GM12875 (cell line): ENCODE data around the gene VIPR1.

Experiments used
- H3K4me3 ChIP-seq: one replicate; pipeline ENCODE4 v1.5.1; 2011; ENCODE audit warnings: low read depth, low read length, control low read depth
- TF ChIP-seq, protein P1 (sequence below): IDR thresholded peaks from 2 replicates; pipeline ENCODE4 v1.5.1; 2011; ENCODE audit warnings: low read depth, mild to moderate bottlenecking, control low read depth, inconsistent platforms, low read length, moderate library complexity, borderline replicate concordance; ENCODE audit not compliant: insufficient read depth

VIPR1 gene

DNA sequence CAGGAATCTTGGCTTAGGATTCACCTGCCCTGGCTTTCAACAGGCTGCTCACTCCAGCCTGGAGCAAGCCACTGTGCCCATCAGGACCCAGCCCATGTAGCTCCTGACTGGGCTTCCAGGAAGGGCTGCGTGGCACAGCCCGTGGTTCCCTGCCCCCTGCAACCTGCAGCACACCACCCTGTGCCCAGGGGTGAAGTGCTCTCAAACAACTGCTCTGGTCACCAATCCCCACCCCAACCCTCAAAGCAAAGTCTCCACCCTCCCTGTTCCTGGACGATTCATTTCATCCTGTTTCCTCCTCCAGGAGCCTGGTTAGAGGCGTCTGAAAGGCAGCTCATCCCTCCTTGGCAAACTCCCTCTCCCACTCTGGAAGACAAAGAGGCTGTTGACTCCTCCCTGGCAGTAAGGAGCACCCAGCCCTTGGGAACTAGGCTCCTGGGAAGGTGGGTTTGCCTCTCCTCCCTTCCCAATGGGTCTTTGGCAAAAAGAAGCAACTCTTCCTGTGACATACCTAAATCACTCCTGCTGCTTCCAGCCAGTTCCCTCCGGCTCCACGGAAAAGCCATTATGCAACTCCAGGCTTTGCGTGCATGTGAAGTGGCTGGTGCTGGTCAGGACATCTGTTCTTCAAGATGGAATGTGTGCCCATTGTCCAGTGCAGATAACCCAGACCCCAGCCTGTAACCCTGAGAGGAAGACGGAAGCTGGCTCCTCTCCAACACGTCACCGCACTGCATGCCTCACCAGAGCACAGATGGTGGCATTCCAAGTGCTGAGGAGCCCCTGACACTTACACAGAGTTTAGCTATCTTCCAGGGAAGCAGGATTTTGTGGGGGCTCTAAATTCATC lies 29.1 kb upstream of the VIPR1 start:
- TF ChIP-seq, protein P1, sequence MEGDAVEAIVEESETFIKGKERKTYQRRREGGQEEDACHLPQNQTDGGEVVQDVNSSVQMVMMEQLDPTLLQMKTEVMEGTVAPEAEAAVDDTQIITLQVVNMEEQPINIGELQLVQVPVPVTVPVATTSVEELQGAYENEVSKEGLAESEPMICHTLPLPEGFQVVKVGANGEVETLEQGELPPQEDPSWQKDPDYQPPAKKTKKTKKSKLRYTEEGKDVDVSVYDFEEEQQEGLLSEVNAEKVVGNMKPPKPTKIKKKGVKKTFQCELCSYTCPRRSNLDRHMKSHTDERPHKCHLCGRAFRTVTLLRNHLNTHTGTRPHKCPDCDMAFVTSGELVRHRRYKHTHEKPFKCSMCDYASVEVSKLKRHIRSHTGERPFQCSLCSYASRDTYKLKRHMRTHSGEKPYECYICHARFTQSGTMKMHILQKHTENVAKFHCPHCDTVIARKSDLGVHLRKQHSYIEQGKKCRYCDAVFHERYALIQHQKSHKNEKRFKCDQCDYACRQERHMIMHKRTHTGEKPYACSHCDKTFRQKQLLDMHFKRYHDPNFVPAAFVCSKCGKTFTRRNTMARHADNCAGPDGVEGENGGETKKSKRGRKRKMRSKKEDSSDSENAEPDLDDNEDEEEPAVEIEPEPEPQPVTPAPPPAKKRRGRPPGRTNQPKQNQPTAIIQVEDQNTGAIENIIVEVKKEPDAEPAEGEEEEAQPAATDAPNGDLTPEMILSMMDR: no peak
- no peak overlapping the region for H3K4me3 ChIP-seq

DNA sequence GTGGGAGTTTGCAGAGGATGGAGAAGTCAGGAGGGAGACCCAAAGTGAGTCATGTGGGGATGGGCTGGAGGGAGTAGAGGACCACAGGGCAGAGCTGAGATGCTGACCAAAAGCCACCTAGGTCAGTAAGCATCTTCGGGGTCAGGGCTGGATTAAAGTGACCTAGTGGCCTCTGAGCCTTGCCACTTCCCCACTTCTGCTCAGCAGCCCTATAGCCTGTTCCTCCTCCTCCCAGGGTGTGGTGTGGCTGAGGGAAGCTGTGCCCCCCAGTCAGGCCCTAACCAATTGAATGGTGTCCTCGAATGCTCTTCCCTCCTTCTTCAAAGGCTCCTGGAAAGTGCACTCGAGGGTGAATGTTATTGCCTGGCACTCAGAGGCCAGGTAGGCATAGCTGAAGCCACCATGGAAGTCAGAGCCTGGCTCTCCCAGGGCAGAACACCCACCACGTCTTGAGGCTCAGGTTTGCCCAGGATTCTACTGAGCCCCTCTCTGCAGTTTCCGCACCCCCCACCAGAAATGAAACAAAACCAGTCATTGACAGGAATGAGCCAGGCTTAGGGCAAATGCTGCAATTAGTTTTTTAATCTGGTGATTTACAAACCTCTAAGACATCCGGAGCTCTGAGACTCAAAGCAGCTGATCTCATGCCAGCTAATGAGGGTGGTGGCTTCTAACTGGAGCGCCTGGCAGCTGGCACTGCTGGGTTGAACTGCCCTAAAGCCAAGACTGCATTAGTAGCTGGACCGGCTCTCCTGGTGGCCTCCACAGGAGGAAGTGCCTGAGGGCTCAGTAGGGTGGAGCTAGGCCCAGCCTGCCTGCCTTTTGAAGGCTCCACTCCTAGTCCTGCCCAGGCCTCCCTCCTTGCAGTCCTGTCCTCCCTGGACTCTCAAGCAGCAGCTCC lies 26.0 kb upstream of the VIPR1 start:
- H3K4me3 ChIP-seq: no peak overlapping the region
- TF ChIP-seq, protein P1: no peak

DNA sequence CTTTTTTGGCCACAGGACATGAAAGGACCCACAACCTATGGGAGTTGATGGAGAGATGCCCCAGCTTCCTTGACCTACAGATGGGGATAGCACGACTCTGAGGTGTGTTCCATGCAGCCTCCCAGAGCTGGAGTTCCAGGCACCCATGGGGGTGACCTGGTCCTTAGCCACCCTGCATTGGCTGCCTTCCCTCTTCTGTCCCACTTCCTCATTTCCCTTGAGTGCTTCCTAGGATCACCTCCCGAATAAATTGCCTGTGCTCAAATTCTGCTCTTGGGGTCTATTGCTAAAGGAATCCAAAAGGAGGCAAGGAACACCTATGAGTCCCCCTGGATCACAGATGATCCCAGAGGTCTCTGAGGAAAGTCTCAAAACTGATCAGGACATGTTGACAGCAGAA lies 24.7 kb upstream of the VIPR1 start:
- no peak overlapping the region for H3K4me3 ChIP-seq
- TF ChIP-seq, protein P1: no peak

DNA sequence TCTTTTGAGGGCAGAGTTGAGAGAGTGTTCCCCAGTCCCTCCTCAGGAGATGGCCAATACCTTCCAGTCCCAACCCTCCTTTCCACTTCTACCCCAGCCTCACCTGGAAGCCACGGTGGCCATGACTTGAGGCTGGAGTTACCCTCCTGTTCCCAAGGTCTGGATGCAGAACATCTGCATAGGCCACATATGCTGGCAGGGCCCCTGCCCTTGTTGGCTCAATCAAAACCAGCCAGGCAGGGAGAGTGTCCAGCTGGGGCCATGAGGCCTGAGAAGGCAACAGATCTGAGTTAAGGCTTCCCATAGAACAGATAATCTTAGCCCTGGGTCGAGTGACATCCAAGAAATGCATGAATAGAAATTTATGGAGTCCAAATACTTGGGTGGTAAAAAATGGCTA lies 23.6 kb upstream of the VIPR1 start:
- TF ChIP-seq, protein P1: no peak
- no peak overlapping the region for H3K4me3 ChIP-seq

DNA sequence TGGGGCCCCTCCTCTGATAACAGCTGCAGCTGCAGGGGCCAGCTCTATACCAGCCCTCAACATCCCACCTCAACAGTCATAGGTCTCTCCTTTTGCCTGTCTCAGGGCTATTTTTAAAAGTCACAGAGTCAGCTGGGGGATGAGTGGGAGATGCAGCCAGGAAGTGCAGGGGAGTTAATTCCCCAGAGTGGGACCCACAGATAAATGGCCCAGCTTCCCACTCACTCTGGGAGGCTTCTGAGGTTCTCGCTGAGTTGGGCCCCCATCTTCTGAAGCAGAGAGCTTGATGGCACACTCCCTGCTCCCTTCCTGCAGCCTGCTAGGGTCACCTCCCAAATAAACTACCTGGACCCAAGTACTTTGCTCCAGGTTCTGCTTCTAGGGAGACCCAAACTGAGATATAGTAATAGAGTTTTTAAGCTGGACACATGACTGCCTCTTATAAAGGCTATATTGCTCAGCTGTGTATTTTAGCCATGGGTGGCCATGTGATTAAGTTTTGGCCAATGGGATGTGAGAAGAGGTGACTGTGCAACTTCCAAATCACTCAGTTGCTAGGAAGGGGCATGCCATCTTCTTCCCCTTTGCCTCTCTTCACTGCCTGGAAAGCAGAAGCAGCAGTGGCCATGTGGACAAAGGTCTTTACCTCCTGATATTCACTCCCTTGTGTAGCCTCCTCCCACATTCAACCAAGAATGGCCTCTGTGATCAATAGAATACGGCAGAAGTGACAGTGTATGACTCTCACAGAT lies 15.5 kb upstream of the VIPR1 start:
- no peak overlapping the region for H3K4me3 ChIP-seq
- TF ChIP-seq, protein P1: no peak

DNA sequence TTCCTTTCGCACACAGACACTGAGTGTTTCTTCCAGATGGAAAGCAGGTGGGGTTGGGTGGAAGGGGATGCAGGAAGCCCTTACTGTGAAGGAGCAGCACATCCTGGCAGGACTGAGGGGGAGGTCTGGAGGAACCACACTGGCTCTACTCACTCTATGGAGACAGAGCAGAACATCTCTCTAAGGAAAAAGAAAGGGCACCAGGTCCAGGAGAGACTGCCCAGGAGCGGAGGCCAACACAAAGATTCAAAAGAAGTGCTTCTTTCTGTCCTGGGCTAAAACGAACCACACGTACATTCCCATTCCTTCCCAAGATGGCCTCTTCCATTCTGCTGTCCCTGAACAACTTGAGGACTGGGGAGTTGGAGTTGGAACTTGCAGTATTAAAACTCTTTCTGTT lies 13.8 kb upstream of the VIPR1 start:
- TF ChIP-seq, protein P1: no peak
- no peak overlapping the region for H3K4me3 ChIP-seq
